ENCODE data around the gene MOCS3.

DNA sequence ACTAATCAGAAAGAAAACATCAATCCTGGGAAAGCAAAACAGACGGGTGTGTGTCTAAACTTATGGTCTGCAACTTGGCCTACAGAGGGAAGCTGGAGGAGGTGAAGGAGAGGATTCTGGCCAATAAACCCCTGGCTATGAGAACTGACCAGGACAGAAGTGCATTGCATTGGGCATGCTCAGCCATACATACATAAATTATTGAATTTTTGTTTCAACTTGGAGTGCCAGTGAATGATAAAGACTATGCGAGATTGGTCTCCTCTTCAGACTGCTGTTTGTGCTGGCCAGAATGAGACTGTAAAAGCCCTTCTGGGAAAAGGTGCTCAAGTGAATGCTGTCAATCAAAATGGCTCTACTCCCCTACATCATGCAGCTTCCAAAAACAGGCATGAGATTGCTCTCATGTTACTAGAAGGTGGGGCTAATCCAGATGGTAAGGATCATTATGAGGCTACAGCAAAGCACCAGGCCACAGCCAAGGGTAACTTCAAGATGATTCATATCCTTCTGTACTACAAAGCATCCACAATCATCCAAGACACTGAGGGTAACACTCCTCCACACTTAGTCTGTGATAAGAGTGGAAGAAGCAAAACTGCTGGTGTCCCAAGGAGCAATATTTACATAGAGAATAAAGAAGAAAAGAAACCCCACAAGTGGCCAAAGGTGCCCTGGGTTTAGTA is 44.8 kb upstream of the MOCS3 start:
- TF ChIP-seq EP300 (IDR thresholded peaks at IDR 0.05) (no peak), CTCF (IDR thresholded peaks at IDR 0.05) (no peak), POLR2A (IDR thresholded peaks at IDR 0.05) (no peak), POLR2AphosphoS5 (IDR thresholded peaks at IDR 0.05) (no peak)
